Prostate gland (tissue), 2 donors: ENCODE measurements around the gene SRPX2. TPM values are rescaled to one million over a fixed set of nuclear protein-coding genes. Genes with fewer than 3 reads are reported as not detected.

Experiments used
- DNase-seq: peaks from one replicate; pipeline ENCODE4 v3.0.0-alpha.2; 2019; ENCODE audit warnings: low spot score
- H3K27ac ChIP-seq, 2 donors: fragments of 200-600 bp; sonication (generic); 2 replicates each; pipeline ENCODE4 v1.5.1; 2017 to 2019
- H3K27me3 ChIP-seq: fragments of 200-600 bp; sonication (generic); replicated peaks from 2 replicates; pipeline ENCODE4 v1.5.1; 2019; ENCODE audit not compliant: insufficient read depth
- H3K36me3 ChIP-seq, 2 donors: fragments of 200-600 bp; sonication (generic); 1 replicate in 1 of 2; 2 replicates in 1 of 2; pipeline versions ENCODE4 v1.5.1 to v1.8.1; 2017 to 2019
- H3K4me1 ChIP-seq: fragments of 200-600 bp; sonication (generic); replicated peaks from 2 replicates; pipeline ENCODE4 v1.5.1; 2019
- H3K4me3 ChIP-seq, 2 donors: fragments of 200-600 bp; sonication (generic); 2 replicates each; pipeline ENCODE4 v1.5.1; 2017 to 2019
- H3K9me3 ChIP-seq: fragments of 200-600 bp; sonication (generic); 2 replicates; pipeline ENCODE4 v1.5.1; 2017
- CTCF ChIP-seq, 4 experiments: fragments of 200-600 bp in 2 of 4; fragments of 450-650 bp in 2 of 4; sonication (generic) in 2 of 4; IDR thresholded peaks; 1 replicate in 3 of 4; 2 replicates in 1 of 4; pipeline ENCODE4 v1.5.1; 2016 to 2019; ENCODE audit warnings: antibody characterized with exemption in 4 of 4, mild to moderate bottlenecking in 2 of 4, moderate library complexity in 2 of 4
- POLR2A ChIP-seq: fragments of 450-650 bp; IDR thresholded peaks from one replicate; pipeline ENCODE4 v1.6.1; 2016; ENCODE audit warnings: antibody characterized with exemption, mild to moderate bottlenecking
- POLR2AphosphoS5 ChIP-seq: sonication (generic); formaldehyde crosslinking; IDR thresholded peaks from one replicate; pipeline ENCODE4 v1.6.1; 2017; ENCODE audit warnings: antibody characterized with exemption
- WGBS: methylation state at CpG from one replicate; pipeline ENCODE4 v1.1.5; 2018; 5-methylcytosine and 5-hydroxymethylcytosine counted together
- intact Hi-C: fragments of 100-400 bp; cut with DNase I; formaldehyde crosslinking; loops from one replicate; pipeline ENCODE4 v1.14.2; 2022
- total RNA-seq, 2 donors: library from RNA; depleted of rRNA; stranded (reverse); fragments of >200 nt; gene quantifications; one replicate each; pipeline ENCODE4 v1.1.0, GENCODE V29; 2016

SRPX2 gene
- total RNA-seq, 2 donors from 2014 or later = 4.8 to 5.1 TPM

- DNase-seq = no peak
- TF ChIP-seq POLR2A (no peak), CTCF (IDR thresholded peaks at IDR 0.05) (no peak), POLR2AphosphoS5 (no peak)
- no peaks in the 10 kb centered on the region for H3K27me3 ChIP-seq
- no peak overlapping the region for H3K27ac ChIP-seq
- H3K9me3 ChIP-seq = no peaks in the 10 kb centered on the region
- no peaks in the 10 kb centered on the region for H3K4me1 ChIP-seq
- H3K4me3 ChIP-seq = no peak overlapping the region
- no peaks in the 10 kb centered on the region for H3K36me3 ChIP-seq
- WGBS = 67% methylated on average over 1 of the region's 1 CpG
- intact Hi-C loops = no loop called here
Measured at GRCh38 chrX:100606753-100607152, 37.2 kb upstream of the SRPX2 start.

- no peak for DNase-seq
- intact Hi-C loops = no loop called here
Measured at GRCh38 chrX:100609591-100609990, 34.4 kb upstream of the SRPX2 start.

GRCh38 chrX:100611951-100612350 lies 32.0 kb upstream of the SRPX2 start:
- Histone ChIP-seq H3K4me3 (no peak overlapping the region), H3K4me1 (no peaks in the 10 kb centered on the region), H3K27me3 (no peaks in the 10 kb centered on the region), H3K36me3 (no peaks in the 10 kb centered on the region), H3K27ac (no peak overlapping the region), H3K9me3 (no peaks in the 10 kb centered on the region)
- TF ChIP-seq POLR2A (no peak), POLR2AphosphoS5 (no peak), CTCF (IDR thresholded peaks at IDR 0.05) (no peak)
- intact Hi-C loops = no loop called here
- 82% methylated on average over 5 of the region's 5 CpGs for WGBS
- DNase-seq = no peak

More at GRCh38 chrX:100609591-100609990, 34.4 kb upstream of the SRPX2 start:
- TF ChIP-seq POLR2A (no peak), CTCF (IDR thresholded peaks at IDR 0.05) (no peak), POLR2AphosphoS5 (no peak)
- Histone ChIP-seq H3K4me1 (no peaks in the 10 kb centered on the region), H3K4me3 (no peak overlapping the region), H3K27ac (no peak overlapping the region), H3K27me3 (no peaks in the 10 kb centered on the region), H3K36me3 (no peaks in the 10 kb centered on the region), H3K9me3 (no peaks in the 10 kb centered on the region)
- WGBS = 23% methylated on average over 1 of the region's 1 CpG

- no peaks in the 10 kb centered on the region for H3K36me3 ChIP-seq
- H3K27ac ChIP-seq = no peak overlapping the region
- H3K27me3 ChIP-seq = no peaks in the 10 kb centered on the region
- no peaks in the 10 kb centered on the region for H3K9me3 ChIP-seq
- WGBS = 21% methylated on average over 3 of the region's 3 CpGs
- H3K4me3 ChIP-seq = no peak overlapping the region
- TF ChIP-seq POLR2AphosphoS5 (no peak), CTCF (IDR thresholded peaks at IDR 0.05) (peak in 2 of 4 experiments; percentile 23 to 31), POLR2A (no peak)
- no peaks in the 10 kb centered on the region for H3K4me1 ChIP-seq
- intact Hi-C loops = no loop called here
- peak; percentile 4 for DNase-seq
Measured at GRCh38 chrX:100615005-100615404, 29.0 kb upstream of the SRPX2 start.

GRCh38 chrX:100623001-100623400 lies 21.0 kb upstream of the SRPX2 start:
- Histone ChIP-seq H3K4me1 (no peaks in the 10 kb centered on the region), H3K4me3 (no peak overlapping the region), H3K36me3 (no peaks in the 10 kb centered on the region), H3K9me3 (no peaks in the 10 kb centered on the region), H3K27me3 (no peaks in the 10 kb centered on the region), H3K27ac (no peak overlapping the region)
- no peak for DNase-seq
- 65% methylated on average over 3 of the region's 4 CpGs for WGBS
- intact Hi-C loops = no loop called here
- TF ChIP-seq POLR2A = no peak
- TF ChIP-seq CTCF (IDR thresholded peaks at IDR 0.05) = no peak
- TF ChIP-seq POLR2AphosphoS5 = no peak
